Measurements from ENCODE around the gene SPEN.
"Not testable (repeated sequence)": the region's sequence is repeated elsewhere in the genome, so short reads cannot be mapped to it uniquely, and the experiment has no call there.

- not testable (repeated sequence) for TF ChIP-seq CTCF (IDR thresholded peaks at IDR 0.05); ZFX (IDR thresholded peaks at IDR 0.05; ENCODE audit: borderline replicate concordance)
Measured at GRCh38 chr1:15827567-15827966, 19.9 kb upstream of the SPEN start.

Data from 22Rv1 (cell line).